GM12875 (cell line): Measurements from ENCODE around the gene FGGY.

Experiments
- H3K4me3 ChIP-seq: one replicate; pipeline ENCODE4 v1.5.1; 2011; ENCODE audit warnings: low read depth, low read length, control low read depth
- TF ChIP-seq, protein P1 (sequence below): IDR thresholded peaks from 2 replicates; pipeline ENCODE4 v1.5.1; 2011; ENCODE audit warnings: low read depth, mild to moderate bottlenecking, control low read depth, inconsistent platforms, low read length, moderate library complexity, borderline replicate concordance; ENCODE audit not compliant: insufficient read depth

FGGY gene

DNA sequence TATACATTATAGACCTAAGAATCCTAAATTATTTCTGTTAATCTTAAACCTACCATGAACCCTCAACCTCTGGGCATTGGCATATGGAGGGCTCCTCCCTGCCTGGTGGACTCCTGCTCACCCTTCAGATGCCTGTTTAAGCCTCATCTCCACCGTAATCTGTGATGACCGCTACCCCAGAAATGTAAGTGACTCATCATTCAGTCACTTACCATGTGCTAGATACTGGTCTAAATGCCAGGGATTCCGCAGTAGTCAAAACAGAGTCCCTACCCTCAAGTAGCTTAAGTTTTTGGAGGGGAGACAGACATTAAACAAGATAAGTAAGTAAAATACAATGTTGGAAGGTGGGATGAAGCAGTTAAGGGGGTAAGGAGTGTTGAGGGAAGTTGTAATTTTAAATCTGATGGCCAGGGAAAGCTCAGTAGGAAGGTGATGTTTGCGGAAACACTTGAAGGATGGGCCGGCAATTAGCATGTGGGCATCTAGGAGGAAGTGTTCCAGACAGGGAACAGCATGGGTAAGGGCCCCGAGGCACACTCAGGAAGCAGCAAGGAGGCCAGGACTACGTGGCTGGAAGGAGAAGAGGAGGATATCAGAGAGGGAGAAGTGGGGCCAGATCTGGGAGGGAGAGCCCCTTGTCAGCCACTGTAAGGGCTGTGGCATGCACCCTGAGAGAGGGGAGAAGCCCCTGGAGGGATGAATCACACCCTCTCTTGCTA is 376.1 kb downstream of the FGGY start:
- H3K4me3 ChIP-seq: no peak overlapping the region
- TF ChIP-seq, protein P1, sequence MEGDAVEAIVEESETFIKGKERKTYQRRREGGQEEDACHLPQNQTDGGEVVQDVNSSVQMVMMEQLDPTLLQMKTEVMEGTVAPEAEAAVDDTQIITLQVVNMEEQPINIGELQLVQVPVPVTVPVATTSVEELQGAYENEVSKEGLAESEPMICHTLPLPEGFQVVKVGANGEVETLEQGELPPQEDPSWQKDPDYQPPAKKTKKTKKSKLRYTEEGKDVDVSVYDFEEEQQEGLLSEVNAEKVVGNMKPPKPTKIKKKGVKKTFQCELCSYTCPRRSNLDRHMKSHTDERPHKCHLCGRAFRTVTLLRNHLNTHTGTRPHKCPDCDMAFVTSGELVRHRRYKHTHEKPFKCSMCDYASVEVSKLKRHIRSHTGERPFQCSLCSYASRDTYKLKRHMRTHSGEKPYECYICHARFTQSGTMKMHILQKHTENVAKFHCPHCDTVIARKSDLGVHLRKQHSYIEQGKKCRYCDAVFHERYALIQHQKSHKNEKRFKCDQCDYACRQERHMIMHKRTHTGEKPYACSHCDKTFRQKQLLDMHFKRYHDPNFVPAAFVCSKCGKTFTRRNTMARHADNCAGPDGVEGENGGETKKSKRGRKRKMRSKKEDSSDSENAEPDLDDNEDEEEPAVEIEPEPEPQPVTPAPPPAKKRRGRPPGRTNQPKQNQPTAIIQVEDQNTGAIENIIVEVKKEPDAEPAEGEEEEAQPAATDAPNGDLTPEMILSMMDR: no peak

DNA sequence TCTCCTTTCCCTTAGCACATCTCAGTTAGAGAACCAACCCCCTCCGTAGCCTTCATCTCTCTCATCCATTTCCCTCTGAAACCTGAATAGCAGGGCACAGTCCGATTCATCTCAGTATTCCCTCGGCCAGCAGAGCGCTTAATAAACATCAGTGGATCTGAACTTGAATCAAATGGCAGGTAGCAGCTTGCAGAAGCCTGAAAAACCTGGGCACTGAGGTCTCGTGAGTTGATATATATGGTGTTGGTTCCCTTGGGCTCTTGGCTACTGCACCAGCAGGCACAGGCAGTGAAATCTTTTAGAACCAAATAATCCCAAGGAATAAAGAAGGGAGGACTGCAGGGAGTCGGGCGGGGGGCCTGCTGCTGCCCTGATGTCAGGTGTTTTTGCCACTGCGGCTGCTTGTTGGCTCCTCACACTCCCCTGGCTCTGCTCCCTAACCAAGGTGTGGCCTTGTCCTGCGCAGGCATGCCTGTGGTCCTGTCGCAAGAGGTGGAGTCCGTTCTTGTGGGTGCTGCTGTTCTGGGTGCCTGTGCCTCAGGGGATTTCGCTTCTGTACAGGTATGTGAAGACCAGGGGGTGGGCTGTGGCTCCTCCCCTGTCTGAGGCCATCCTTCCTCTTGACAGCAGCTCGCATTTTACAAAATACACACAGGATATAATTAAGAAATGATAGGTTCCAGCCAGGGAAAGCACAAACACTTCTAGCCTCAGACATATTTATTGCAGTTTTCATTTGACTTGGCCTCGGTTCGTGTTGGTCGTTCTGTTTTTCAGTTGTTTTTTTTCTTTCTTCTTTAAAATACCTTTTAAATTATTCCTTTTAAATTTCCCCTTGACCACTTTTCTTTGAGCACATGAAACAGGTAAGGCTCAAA is 376.9 kb downstream of the FGGY start:
- H3K4me3 ChIP-seq: no peak overlapping the region
- TF ChIP-seq, protein P1: no peak

DNA sequence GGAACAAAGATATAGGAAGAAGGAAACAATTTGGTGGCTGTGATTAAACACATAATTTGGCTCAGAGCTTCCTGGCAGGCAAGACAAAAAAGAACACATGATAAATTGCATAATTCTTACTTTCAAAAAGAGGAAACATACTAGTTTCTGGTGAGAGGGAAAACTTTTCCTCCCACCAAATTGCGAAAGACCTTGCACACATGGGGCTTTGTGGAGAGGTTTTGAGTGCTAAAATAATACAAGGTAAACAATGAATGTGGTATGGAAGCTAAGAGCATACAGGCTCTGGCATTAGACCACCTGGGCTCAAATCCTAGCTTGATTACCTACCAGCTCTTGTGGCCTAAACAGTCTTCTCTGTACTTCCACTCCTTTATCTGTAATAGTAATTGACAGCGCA is 377.7 kb downstream of the FGGY start:
- TF ChIP-seq, protein P1: no peak
- no peak overlapping the region for H3K4me3 ChIP-seq

DNA sequence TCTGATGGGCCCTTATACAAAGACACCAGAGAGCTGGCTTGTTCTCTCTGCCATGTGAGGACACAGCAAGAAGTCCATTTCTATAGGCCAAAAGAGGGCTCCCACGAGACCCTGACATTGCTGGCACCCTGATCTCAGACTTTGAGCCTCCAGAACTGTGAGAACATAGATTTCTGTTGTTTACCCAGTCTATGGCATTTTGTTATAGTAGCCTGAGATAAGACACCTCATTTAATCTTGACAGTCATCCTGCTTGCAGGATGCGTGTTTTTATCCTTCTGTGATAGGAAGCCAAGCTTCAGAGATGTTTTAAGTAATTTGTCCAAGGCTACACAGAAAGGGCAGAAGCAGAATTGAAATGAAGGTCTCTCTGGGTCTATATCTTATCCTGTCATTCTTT is 379.0 kb downstream of the FGGY start:
- TF ChIP-seq, protein P1: no peak
- H3K4me3 ChIP-seq: no peak overlapping the region

DNA sequence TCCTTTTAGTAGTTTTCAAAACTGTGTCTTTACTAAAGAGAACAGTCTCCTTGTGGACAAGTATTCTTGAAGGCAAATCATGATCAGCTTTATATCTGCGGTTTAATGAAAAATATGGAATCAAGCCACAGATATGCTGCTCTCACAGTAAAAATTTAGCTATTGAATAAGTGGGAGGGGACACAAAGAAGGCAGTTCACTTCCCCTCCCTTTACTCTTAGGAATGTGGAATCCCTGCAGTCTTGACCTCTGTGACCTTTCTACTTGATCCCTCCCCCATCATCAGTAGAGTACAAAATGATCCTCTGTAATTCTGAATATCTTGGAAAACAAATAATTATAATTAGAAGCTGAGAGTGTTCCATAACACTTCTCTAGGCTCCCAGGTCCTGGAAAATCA is 381.1 kb downstream of the FGGY start:
- TF ChIP-seq, protein P1: no peak

DNA sequence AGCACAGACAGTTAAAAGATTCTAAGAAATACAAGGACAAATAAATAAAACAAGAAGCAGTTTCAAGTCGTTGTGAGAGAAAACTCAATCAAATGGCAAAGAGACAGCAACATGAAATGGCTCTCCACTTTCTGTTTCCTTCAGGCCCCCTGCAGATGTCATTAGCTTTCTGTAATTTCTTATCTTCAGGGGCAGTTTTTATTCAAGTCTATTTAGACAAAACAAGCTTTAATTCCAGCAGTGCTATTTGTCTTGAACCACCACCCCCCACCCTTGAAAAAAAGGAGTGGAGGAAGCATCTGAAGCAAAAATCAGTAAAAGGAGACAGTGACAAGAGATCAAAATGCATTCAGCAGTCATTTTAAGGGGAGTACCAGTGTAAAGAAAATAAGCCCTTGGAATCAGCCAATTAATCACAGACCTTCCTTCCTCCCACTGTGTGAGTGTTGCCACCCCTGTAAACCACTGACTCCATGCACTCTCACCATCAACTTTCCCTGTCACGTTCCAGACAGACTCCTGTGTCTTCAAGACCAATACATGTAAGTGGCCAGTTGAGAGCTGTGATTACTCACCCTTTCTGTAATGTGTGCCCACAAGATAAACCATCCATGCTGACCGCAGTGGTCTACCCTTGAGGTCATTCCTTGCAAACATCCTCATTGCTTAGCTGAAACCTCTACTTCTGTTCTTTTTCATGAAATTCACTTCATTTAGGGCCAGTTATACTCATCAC is 381.8 kb downstream of the FGGY start:
- TF ChIP-seq, protein P1: no peak
- no peak overlapping the region for H3K4me3 ChIP-seq

More for the DNA sequence above, 381.1 kb downstream of the FGGY start:
- no peak overlapping the region for H3K4me3 ChIP-seq
